K562 (cell line): ENCODE measurements around the gene PSMB7.

ENCODE experiments used
- NFATC3 ChIP-seq: fragments of 450-650 bp; IDR thresholded peaks from 2 replicates; pipeline ENCODE4 v1.6.1; 2017; ENCODE audit warnings: mild to moderate bottlenecking
- THRA ChIP-seq: fragments of 450-650 bp; IDR thresholded peaks from 2 replicates; pipeline ENCODE4 v1.6.1; 2017; ENCODE audit warnings: mild to moderate bottlenecking, moderate library complexity

DNA sequence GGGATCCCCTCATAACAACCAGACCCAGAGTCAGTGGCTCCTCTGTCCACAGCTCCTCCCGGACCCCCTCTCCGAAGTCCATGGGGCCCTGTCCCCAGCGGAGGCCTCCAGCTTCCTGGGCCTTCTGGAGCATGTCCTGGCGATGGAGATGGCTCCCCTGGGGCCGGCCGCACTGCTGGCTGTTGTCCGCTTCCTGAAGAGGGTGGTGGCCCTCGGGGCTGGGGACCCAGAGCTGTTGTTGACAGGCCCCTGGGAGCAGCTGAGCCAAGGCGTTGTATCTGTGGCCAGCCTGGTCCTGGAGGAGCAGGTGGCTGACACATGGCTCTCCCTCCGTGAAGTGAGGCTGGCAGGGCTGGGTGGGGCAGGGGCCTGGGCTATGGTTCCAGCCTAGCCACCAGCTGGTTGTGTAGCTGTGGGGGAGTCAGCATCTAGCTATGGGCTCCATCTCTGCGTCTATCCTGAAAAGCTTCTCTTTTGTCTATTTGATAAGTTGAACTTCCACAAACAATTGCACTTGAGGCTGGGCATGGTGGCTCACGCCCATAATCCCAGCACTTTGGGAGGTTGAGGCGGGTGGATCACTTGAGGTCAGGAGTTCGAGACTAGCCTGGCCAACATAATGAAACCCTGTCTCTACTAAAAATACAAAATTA is 39.7 kb upstream of the PSMB7 start:
- no peak for TF ChIP-seq NFATC3
- no peak for TF ChIP-seq THRA
